Activated T-cell treated with anti-CD3 and anti-CD28 coated beads, Interleukin-2, amount 50 U/mL, for 48 hours (primary cell): Measurements from ENCODE around the gene RASSF3.
"Not testable (repeated sequence)": the region's sequence is repeated elsewhere in the genome, so short reads cannot be mapped to it uniquely, and the experiment has no call there.

ENCODE experiments used
- DNase-seq, 2 experiments: peaks; one replicate each; pipeline ENCODE4 v3.0.0-alpha.2; 2020

Gene RASSF3

DNA sequence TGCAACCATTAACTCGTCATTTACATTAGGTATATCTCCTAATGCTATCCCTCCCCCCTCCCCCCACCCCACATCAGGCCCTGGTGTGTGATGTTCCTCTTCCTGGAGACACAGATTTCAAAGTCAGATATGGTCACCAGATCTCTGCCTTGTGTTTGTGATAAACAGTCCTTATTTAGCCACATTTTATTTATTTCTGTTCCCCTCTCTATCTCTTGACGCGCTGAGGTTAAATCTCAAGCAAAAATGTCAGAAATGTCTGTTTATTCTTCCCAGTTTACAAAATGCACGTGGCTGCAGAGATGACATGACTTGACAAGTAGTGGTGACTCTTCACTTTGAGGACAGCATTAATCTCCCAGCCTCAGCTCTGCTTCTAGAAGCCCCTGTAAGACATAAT, 11.5 kb upstream of the RASSF3 start:
- no peak for DNase-seq

DNA sequence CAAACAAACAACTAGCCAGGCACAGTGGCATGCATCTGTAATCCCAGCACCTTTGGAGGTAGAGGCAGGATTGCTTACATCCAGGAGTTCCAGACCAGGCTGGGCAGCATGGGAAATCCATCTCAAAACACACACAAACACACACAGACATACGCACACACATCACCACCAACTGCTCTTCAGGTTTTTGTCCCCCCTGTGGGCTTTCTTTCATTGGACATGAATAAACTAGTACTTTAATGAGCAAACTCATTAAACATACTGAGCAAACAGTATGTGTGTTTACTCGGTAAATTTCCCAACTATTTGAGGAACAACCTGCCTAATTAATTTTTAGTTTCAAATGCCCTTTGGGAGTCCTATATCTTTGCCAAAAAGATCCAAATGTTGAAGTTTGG, 10.1 kb upstream of the RASSF3 start:
- no peak for DNase-seq

DNA sequence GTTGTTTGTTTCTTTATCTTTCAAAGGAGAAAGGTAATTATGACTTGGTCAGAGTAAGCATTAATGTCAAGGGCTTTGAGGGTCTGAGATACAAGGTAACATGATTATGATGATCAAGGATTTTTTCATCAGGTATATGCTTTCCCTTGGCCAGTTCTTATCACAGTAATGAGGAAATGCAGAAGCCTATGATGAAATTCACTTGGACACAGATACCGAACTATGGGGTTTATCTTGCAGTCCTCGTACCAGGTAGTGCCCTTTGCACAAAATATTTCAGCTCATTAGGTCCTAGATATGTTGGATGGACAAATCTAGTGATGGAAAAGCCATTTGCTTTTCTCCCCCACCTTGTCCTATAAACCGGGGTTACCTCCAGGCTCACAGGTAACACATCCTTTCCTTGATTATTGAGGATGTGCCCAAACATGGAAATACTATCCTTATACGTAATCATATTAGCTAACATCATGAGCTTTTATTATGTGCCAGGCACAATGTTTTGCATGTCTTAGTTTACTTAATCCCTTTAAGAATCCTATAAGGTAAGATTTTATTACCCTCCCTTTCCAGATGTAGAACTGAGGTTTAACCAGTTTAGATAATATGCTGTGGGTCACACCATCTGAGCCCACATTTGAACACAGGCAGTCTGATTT, 7.0 kb upstream of the RASSF3 start:
- no peak for DNase-seq

DNA sequence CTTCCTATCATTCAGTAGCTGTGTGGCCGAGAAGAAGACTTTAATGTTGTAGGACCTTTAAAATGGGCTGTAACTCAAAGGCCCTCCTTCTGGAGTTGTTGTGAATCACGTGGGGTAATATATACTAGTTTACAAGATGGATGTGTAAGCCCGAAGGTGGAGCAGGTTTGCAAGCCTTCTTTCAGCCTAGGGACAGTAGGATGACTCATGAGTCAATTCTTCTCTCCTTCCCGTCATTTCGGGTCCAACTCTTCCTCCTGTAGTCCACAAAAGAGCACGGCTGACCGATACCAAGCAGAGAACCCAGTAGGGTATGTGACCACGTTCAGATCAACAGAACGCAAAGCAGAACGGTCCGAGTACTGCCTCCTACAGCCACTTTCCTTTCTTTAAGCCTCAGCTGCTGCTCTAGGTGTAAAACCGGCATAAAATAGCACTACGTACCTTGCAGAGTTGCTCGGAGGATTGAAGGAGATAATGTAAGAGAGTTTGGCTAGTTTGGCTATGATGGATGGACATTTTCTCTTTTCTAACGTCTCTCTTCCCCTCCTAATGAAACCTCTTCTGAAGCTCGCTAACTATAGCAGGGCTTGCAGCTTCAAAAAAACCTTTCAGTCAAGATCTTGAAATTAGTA, 1.3 kb upstream of the RASSF3 start:
- DNase-seq, result peak; percentile 68 to 71

GRCh38 chr12:64609536-64610078, 688 bp upstream of the RASSF3 start:
- DNase-seq, result peak in 1 of 2 experiments; percentile 41

DNA sequence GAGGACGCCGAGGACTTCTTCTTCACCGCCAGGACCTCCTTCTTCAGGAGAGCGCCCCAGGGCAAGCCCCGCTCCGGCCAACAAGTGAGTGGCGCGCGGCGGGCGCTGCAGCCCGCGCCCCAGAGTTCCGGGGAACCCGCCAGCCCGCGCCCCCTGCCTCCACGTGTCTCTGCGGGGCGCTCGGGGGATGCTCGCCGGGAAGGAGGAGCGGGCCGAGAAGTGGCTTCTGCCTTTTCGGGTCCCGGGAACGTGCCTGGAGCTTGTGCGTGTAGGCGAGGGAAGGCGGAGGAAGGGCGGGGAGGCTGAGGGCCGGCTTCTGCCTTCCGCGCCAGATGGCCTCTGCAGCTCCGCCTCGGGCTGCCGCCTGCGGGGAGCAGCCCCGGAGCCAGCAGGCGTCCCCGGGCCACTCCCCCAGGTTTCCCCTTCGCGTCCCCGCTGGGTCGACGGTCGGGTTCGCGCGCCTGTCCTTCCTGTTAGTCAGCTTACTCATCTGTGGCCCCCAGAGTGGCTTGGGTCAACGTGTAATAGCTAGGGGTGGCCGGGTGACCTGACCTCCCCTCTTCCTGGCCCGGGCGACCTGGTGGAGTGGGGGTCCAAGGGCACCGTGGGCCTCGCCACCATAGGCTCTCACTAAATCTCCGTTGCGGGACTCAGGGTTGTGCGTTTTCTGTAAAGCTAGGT, 505 bp downstream of the RASSF3 start:
- DNase-seq, result peak; percentile 80 to 81

GRCh38 chr12:64611341-64612284, 1.3 kb downstream of the RASSF3 start:
- DNase-seq, result peak in 1 of 2 experiments; percentile 52

GRCh38 chr12:64612843-64613242, 2.5 kb downstream of the RASSF3 start:
- DNase-seq, result no peak

GRCh38 chr12:64613775-64614398, 3.6 kb downstream of the RASSF3 start:
- DNase-seq, result not testable (repeated sequence)

GRCh38 chr12:64616201-64616600, 5.9 kb downstream of the RASSF3 start:
- no peak for DNase-seq

- no peak for DNase-seq
These were observed 8.8 kb downstream of the RASSF3 start for GRCh38 chr12:64618953-64619590.

- no peak for DNase-seq
These were observed 11.1 kb downstream of the RASSF3 start for GRCh38 chr12:64621257-64621942.

DNA sequence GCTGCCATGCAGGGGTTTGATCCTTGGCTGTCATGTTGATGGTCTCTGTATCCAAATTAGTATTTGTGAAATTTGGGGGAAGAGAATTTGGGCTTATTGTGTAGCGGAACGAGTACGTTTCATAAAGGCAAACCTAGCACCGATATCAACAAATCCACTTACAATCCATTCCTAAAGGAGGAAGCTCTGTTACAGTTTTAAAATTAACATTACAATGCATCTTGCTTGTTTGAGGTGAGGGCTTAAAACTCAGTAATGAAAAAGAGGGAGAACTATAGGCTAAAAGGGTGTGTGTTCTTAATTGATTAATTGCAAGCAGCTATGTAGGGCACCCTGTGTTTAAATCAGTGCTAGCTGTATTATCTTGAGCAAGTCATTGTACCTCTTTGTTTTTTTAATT, 13.7 kb downstream of the RASSF3 start:
- DNase-seq, result no peak

DNA sequence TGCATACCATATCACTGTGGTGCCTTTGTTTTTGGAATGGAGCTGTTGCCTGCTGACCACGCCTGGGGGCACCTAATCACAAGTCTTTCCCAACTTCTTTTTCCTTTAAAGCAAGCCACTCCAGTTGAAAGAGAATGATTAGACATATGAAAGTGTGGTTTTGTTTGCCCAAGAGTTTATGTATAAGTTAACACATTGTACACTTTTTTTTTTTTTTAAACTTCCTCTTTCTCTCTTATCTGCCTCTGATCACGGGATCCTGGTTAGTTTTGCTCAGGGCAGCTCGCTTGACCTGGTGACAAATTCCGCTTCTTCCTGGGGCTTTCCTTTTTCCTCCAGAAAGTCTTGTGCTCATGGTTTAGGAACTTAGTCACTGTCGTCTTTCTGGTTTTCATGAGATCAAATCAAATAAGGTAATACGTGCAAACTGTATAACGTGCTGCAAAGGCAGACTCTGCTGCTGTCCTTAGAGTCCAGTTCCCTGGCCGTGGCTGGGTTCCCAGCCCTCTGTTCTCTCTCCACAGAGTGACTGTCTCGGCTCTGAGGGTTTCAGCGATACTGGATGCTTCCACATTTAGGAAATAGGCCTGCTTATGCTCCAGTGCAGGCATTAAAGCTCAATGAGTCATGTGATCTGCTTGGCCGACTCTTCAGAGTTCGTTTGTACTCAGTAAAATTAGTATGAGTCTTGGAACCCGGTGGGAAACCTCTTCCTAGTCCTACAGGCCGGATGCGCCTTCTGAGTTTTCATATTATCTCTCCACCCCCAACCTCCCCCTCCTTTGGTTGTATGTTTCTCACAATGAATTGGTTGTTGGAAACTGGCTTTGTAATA, 15.2 kb downstream of the RASSF3 start:
- peak; percentile 58 to 61 for DNase-seq

DNA sequence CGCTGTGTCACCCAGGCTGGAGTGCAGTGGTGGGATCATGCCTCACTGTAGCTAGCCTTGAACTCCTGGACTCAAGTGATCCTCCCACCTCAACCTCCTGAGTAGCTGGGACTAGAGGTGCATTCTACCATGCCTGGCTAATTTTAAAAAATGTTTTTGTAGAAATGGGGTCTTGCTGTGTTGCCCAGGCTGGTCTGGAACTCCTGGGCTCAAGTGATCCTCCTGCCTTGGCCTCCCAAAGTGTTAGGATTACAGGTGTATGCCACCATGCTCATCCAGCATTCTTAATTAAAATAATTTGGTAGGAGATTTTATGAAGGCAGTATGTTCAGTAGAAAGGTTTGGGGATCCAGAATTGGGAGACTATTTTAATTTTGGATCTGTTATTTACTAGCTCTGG, 16.3 kb downstream of the RASSF3 start:
- not testable (repeated sequence) for DNase-seq

- DNase-seq, result no peak
These were observed 17.5 kb downstream of the RASSF3 start for GRCh38 chr12:64627771-64628170.

GRCh38 chr12:64631197-64631596, 20.9 kb downstream of the RASSF3 start:
- no peak for DNase-seq

GRCh38 chr12:64633011-64633939, 23.0 kb downstream of the RASSF3 start:
- DNase-seq, result no peak

GRCh38 chr12:64633940-64634337, 23.6 kb downstream of the RASSF3 start:
- no peak for DNase-seq
